Astrocyte (in vitro differentiated cells and primary cell): ENCODE results near the gene EYS. TPM values are rescaled to one million over a fixed set of nuclear protein-coding genes. Genes with fewer than 3 reads are reported as not detected.

Source experiments
- DNase-seq: peaks from one replicate; pipeline ENCODE4 v3.0.0-alpha.2; 2010; ENCODE audit warnings: low read depth
- FAIRE-seq: peaks from 2 replicates; lab custom pipeline; 2011; peaks lifted over from hg19 to GRCh38; lab: Jason Lieb, UNC
- H2AFZ ChIP-seq: 2 replicates; pipeline ENCODE4 v1.6.0; 2012; ENCODE audit warnings: low read depth, low read length, inconsistent platforms
- H3K27ac ChIP-seq: 2 replicates; pipeline ENCODE4 v1.5.1; 2011; ENCODE audit warnings: low read depth, low read length, inconsistent platforms
- H3K27me3 ChIP-seq: 2 replicates; pipeline ENCODE4 v1.6.0; 2011; ENCODE audit warnings: low read length, inconsistent platforms; ENCODE audit not compliant: insufficient read depth
- H3K36me3 ChIP-seq: 2 replicates; pipeline ENCODE4 v1.5.1; 2011; ENCODE audit warnings: low read length, inconsistent platforms; ENCODE audit not compliant: insufficient read depth
- H3K4me1 ChIP-seq: 2 replicates; pipeline ENCODE4 v1.5.1; 2011; ENCODE audit warnings: low read length, inconsistent platforms; ENCODE audit not compliant: insufficient read depth
- H3K4me2 ChIP-seq: 2 replicates; pipeline ENCODE4 v1.6.0; 2012; ENCODE audit warnings: low read length, inconsistent platforms
- H3K4me3 ChIP-seq: 2 replicates; pipeline ENCODE4 v1.5.1; 2011; ENCODE audit warnings: low read depth, mild to moderate bottlenecking, low read length, inconsistent platforms; ENCODE audit not compliant: insufficient read depth
- H3K79me2 ChIP-seq: 2 replicates; pipeline ENCODE4 v1.6.0; 2012; ENCODE audit warnings: mild to moderate bottlenecking, low read length, inconsistent platforms; ENCODE audit not compliant: insufficient read depth
- H3K9ac ChIP-seq: 2 replicates; pipeline ENCODE4 v1.6.0; 2012; ENCODE audit warnings: mild to moderate bottlenecking, low read length, inconsistent platforms
- H3K9me3 ChIP-seq: 2 replicates; pipeline ENCODE4 v1.5.1; 2012; ENCODE audit warnings: low read depth, mild to moderate bottlenecking, low read length, inconsistent platforms; ENCODE audit not compliant: insufficient read depth
- H4K20me1 ChIP-seq: 2 replicates; pipeline ENCODE4 v1.6.0; 2012; ENCODE audit warnings: low read length, inconsistent platforms; ENCODE audit not compliant: insufficient read depth
- H3K27ac Mint-ChIP-seq: one replicate; pipeline ENCODE4 v1.8.0; 2021; ENCODE audit warnings: mild to moderate bottlenecking, mixed read lengths; ENCODE audit not compliant: unreplicated experiment
- H3K27me3 Mint-ChIP-seq: one replicate; pipeline ENCODE4 v1.8.0; 2021; ENCODE audit warnings: low read depth, mixed read lengths; ENCODE audit not compliant: unreplicated experiment
- H3K36me3 Mint-ChIP-seq: one replicate; pipeline ENCODE4 v1.8.0; 2021; ENCODE audit warnings: low read depth, mixed read lengths; ENCODE audit not compliant: unreplicated experiment
- H3K4me1 Mint-ChIP-seq: one replicate; pipeline ENCODE4 v1.8.0; 2021; ENCODE audit warnings: low read depth, mixed read lengths; ENCODE audit not compliant: unreplicated experiment
- H3K4me3 Mint-ChIP-seq: one replicate; pipeline ENCODE4 v1.8.0; 2021; ENCODE audit warnings: mild to moderate bottlenecking, moderate library complexity, mixed read lengths; ENCODE audit not compliant: unreplicated experiment
- H3K9me3 Mint-ChIP-seq: one replicate; pipeline ENCODE4 v1.8.0; 2021; ENCODE audit warnings: mild to moderate bottlenecking, mixed read lengths; ENCODE audit not compliant: unreplicated experiment
- CTCF ChIP-seq: IDR thresholded peaks from 2 replicates; pipeline ENCODE4 v1.5.1; 2011; ENCODE audit warnings: low read depth, mild to moderate bottlenecking, inconsistent platforms, low read length, moderate library complexity; ENCODE audit not compliant: insufficient read depth
- EZH2 ChIP-seq: IDR thresholded peaks from 2 replicates; pipeline ENCODE4 v1.6.1; 2012; ENCODE audit warnings: mild to moderate bottlenecking, low read length, inconsistent platforms; ENCODE audit not compliant: insufficient read depth
- total RNA-seq: library from RNA; stranded (reverse); gene quantifications from 2 replicates; pipeline ENCODE4 v1.2.1, GENCODE V29; 2021

EYS gene
- total RNA-seq, 1 donor from 2014 or later, result 0.16 TPM

DNA sequence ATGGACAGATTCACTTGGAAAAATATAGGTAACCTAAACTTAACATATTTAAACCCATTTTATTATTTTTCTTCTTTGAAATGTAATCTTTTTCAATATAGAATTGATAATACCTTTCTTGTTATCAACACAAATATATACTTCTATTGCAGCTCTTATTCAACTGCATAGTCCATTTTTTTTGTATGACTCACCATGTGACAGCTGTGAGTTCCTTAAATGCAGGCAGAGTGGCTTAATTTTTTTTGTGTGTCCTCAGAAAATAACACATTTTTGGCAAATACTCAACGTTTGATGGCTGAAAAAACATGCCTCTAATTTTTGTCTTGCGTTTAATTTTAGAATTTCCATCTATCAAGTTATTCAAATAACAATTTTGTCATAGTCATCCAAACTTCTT, 1616.7 kb downstream of the EYS start:
- Mint-ChIP-seq H3K4me1 (peaks cover 9% of the 10 kb centered on the region), H3K27me3 (no peaks in the 10 kb centered on the region), H3K27ac (no peak overlapping the region), H3K9me3 (peaks cover 14% of the 10 kb centered on the region), H3K36me3 (peaks cover 2% of the 10 kb centered on the region), H3K4me3 (no peak overlapping the region)
- Histone ChIP-seq H3K4me3 (no peak overlapping the region), H3K9me3 (no peaks in the 10 kb centered on the region), H3K4me2 (no peak overlapping the region), H4K20me1 (no peaks in the 10 kb centered on the region), H3K36me3 (no peaks in the 10 kb centered on the region), H2AFZ (no peak overlapping the region), H3K9ac (no peak overlapping the region), H3K4me1 (no peaks in the 10 kb centered on the region), H3K27me3 (no peaks in the 10 kb centered on the region), H3K79me2 (no peaks in the 10 kb centered on the region), H3K27ac (no peak overlapping the region)
- DNase-seq (no peak), FAIRE-seq (no peak)
- TF ChIP-seq EZH2 (no peak), CTCF (no peak)

GRCh38 chr6:64085126-64085525, 1621.9 kb downstream of the EYS start:
- H3K4me3 ChIP-seq, result no peak overlapping the region
- Mint-ChIP-seq H3K4me3 (no peak overlapping the region), H3K27ac (no peak overlapping the region), H3K27me3 (no peaks in the 10 kb centered on the region), H3K36me3 (no peaks in the 10 kb centered on the region), H3K9me3 (no peaks in the 10 kb centered on the region), H3K4me1 (peaks cover 10% of the 10 kb centered on the region)
- no peaks in the 10 kb centered on the region for H4K20me1 ChIP-seq
- DNase-seq (no peak), FAIRE-seq (no peak)
- H3K4me1 ChIP-seq, result no peaks in the 10 kb centered on the region
- H3K36me3 ChIP-seq, result no peaks in the 10 kb centered on the region
- H2AFZ ChIP-seq, result no peak overlapping the region
- H3K79me2 ChIP-seq, result no peaks in the 10 kb centered on the region
- H3K27ac ChIP-seq, result no peak overlapping the region
- H3K4me2 ChIP-seq, result no peak overlapping the region
- no peak overlapping the region for H3K9ac ChIP-seq
- H3K9me3 ChIP-seq, result no peaks in the 10 kb centered on the region
- TF ChIP-seq CTCF (no peak), EZH2 (no peak)
- H3K27me3 ChIP-seq, result no peaks in the 10 kb centered on the region

DNA sequence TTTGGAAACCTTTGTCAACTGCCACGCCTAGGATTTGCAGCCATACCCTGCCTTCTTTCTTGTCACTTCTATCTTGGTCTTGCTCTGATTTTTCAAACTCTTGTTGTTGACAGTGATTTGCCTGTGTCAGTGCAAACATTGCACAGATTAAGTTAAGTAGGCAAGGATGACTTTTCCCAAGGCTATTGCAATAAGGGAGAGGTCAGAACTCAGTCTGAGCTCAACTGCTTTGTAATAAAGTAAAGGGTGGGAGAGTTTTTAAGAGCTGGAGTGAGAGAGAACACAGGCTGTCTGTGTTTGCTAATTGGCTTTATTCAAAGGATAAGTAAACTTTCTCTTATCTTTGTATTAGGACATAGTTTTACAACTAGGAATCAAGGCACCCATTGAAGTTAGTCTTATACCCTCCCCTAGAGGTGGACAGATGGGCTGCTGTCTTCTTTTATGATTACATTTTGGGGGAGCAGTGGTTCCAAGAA, 1622.8 kb downstream of the EYS start:
- no peak for FAIRE-seq
- Histone ChIP-seq H3K36me3 (no peaks in the 10 kb centered on the region), H3K27me3 (no peaks in the 10 kb centered on the region), H4K20me1 (no peaks in the 10 kb centered on the region), H3K79me2 (no peaks in the 10 kb centered on the region), H3K4me3 (no peak overlapping the region), H3K4me2 (no peak overlapping the region), H3K4me1 (no peaks in the 10 kb centered on the region), H3K9me3 (no peaks in the 10 kb centered on the region), H2AFZ (no peak overlapping the region), H3K9ac (no peak overlapping the region), H3K27ac (no peak overlapping the region)
- TF ChIP-seq CTCF, result no peak
- TF ChIP-seq EZH2, result no peak
- no peaks in the 10 kb centered on the region for H3K27me3 Mint-ChIP-seq
- H3K9me3 Mint-ChIP-seq, result no peaks in the 10 kb centered on the region
- H3K36me3 Mint-ChIP-seq, result no peaks in the 10 kb centered on the region
- no peak overlapping the region for H3K27ac Mint-ChIP-seq
- peaks cover 4% of the 10 kb centered on the region for H3K4me1 Mint-ChIP-seq
- no peak for DNase-seq
- no peak overlapping the region for H3K4me3 Mint-ChIP-seq
